Measurements from ENCODE around the gene KLF7. TPM values are rescaled to one million over a fixed set of nuclear protein-coding genes. Genes with fewer than 3 reads are reported as not detected.

The KLF7 gene
- total and polyA plus RNA-seq, 4 donors, result 4.4 to 51.8 (median 22.3) TPM

DNA sequence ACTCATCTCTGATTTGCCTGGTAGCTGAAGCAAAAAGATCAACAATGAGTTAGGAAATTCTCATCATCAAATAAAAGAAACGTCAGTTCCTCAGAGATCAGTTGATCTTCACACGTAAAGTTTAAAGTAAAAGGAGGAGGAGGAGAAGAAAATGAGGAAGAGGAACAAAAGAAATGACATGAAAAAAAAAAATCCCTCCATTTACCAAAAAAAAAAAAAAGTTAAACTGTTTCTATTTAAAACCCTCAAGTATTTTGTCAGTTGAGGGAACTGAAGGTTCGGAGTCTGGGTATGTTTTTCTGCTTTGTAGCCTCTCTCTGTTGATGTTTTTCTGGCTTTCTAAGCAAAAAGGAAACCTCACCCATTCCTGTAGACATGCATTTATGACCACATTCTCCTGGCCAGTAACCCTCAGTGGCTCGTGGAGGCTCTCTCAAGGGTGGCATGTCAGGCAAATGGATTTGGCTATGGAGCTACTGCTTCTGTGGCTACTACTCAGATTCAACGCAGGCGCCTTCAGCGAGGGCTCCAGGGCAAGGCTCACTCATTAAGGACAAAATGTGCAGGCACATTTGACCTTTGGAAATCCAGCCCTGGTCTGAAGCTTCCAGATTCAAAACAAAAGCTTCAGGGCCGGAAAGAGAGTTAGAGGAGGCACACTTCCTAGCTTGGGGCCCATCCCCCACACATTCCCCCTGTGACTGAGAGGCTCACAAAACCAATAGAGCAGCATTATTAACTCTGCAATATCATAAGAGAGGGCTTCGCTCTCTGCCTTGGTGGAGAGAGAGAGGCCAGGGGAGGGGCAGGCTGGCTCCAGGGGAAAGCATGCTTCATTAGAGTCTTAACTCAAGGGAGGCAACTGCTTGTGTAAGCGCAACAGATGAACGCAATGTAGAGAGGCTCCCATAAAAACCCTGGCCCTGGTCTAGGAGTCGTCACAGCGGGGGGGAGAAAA, 22.3 kb downstream of the KLF7 start:
- H3K4me1 ChIP-seq (ENCODE audit: control insufficient read depth in 5 of 5, insufficient read depth in 5 of 5, low read length in 5 of 5), result peaks cover 18 to 63% (median 19%) of the 10 kb centered on the region in 5 donors
- no peaks in the 10 kb centered on the region for H3K9me3 ChIP-seq (ENCODE audit: control insufficient read depth in 4 of 4, insufficient read depth in 3 of 4, low read length in 3 of 4)
- peak; percentile 82 to 88 (median 83) for DNase-seq
- H3K27ac ChIP-seq (ENCODE audit: low read depth in 1 of 2, low read length in 1 of 2), result peak overlapping the region; percentile 95 to 98
- 7 to 12% methylated on average over 13 of the region's 13 CpGs for WGBS, 2 donors
- peak; percentile 54 for ATAC-seq (ENCODE audit: insufficient read depth, low FRiP score)
- H3K36me3 ChIP-seq (ENCODE audit: control insufficient read depth in 4 of 4, insufficient read depth in 4 of 4, low read length in 4 of 4), result peaks cover 0 to 1% (median 0%) of the 10 kb centered on the region in 4 donors
- TF ChIP-seq, protein P1, sequence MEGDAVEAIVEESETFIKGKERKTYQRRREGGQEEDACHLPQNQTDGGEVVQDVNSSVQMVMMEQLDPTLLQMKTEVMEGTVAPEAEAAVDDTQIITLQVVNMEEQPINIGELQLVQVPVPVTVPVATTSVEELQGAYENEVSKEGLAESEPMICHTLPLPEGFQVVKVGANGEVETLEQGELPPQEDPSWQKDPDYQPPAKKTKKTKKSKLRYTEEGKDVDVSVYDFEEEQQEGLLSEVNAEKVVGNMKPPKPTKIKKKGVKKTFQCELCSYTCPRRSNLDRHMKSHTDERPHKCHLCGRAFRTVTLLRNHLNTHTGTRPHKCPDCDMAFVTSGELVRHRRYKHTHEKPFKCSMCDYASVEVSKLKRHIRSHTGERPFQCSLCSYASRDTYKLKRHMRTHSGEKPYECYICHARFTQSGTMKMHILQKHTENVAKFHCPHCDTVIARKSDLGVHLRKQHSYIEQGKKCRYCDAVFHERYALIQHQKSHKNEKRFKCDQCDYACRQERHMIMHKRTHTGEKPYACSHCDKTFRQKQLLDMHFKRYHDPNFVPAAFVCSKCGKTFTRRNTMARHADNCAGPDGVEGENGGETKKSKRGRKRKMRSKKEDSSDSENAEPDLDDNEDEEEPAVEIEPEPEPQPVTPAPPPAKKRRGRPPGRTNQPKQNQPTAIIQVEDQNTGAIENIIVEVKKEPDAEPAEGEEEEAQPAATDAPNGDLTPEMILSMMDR (IDR thresholded peaks at IDR 0.05; ENCODE audit: control extremely low read depth, extremely low read depth), result no peak
- no peaks in the 10 kb centered on the region for H3K27me3 ChIP-seq (ENCODE audit: control insufficient read depth in 3 of 3, insufficient read depth in 3 of 3, low read length in 2 of 3)
- peak overlapping the region in 1 of 2 donors; percentile 66 for H3K9ac ChIP-seq (ENCODE audit: insufficient read depth in 1 of 2, low read length in 2 of 2)
- no peak overlapping the region for H3K4me3 ChIP-seq

DNA sequence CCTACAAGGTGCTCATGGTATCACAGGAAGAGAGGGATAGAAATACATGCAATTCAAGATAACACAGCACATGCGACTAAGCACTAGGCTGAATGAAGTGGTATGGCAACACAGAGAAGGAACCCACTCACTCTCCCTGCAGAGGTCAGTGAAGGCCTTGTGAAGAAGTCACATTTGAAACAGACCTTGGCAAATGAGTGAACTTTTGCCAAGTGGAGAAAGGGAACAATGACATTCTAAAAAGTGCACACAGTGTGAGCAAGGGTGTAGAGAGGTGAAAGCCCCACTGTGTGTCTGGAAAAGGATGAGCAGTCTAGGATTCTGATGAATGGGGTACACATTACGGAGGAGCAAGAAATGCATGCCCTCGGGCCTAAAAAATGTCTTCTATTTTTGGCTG, 23.3 kb downstream of the KLF7 start:
- Histone ChIP-seq H3K4me3 (no peak overlapping the region), H3K27ac (ENCODE audit: low read depth in 1 of 2, low read length in 1 of 2) (peak overlapping the region; percentile 92 to 95), H3K9ac (ENCODE audit: insufficient read depth in 1 of 2, low read length in 2 of 2) (no peak overlapping the region), H3K4me1 (ENCODE audit: control insufficient read depth in 5 of 5, insufficient read depth in 5 of 5, low read length in 5 of 5) (peaks cover 18 to 62% (median 19%) of the 10 kb centered on the region in 5 donors), H3K36me3 (ENCODE audit: control insufficient read depth in 4 of 4, insufficient read depth in 4 of 4, low read length in 4 of 4) (peaks cover 0 to 1% (median 0%) of the 10 kb centered on the region in 4 donors), H3K9me3 (ENCODE audit: control insufficient read depth in 4 of 4, insufficient read depth in 3 of 4, low read length in 3 of 4) (no peaks in the 10 kb centered on the region), H3K27me3 (ENCODE audit: control insufficient read depth in 3 of 3, insufficient read depth in 3 of 3, low read length in 2 of 3) (no peaks in the 10 kb centered on the region)
- ATAC-seq (ENCODE audit: insufficient read depth, low FRiP score) (peak; percentile 37), DNase-seq (peak in 1 of 3 donors; percentile 42)
- WGBS, 2 donors, result 37 to 44% methylated on average over 3 of the region's 3 CpGs
- TF ChIP-seq, protein P1 (IDR thresholded peaks at IDR 0.05; ENCODE audit: control extremely low read depth, extremely low read depth), result no peak

DNA sequence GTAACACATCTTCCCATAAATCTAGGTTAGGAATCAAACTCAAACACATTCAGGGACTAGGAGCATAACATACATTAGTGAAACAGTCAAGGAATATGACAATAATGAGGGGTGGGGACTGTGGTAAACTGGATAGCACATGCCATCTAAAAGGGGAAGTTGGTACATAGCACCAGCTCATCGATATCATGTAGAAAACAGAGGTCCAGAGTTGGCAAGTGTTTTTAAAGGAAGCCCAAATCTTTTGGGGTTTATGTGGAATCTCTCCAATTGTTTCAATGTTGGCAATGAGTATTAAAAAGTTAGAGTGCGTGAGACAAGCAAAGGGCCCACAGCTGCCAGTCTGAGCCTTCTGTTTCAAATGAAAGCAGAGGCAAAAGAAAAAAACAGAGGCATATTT, 24.4 kb downstream of the KLF7 start:
- peaks cover 17 to 69% (median 18%) of the 10 kb centered on the region in 5 donors for H3K4me1 ChIP-seq (ENCODE audit: control insufficient read depth in 5 of 5, insufficient read depth in 5 of 5, low read length in 5 of 5)
- H3K27me3 ChIP-seq (ENCODE audit: control insufficient read depth in 3 of 3, insufficient read depth in 3 of 3, low read length in 2 of 3), result no peaks in the 10 kb centered on the region
- 31 to 55% methylated on average over 2 of the region's 2 CpGs for WGBS, 2 donors
- ATAC-seq (ENCODE audit: insufficient read depth, low FRiP score) (no peak), DNase-seq (no peak)
- H3K9me3 ChIP-seq (ENCODE audit: control insufficient read depth in 4 of 4, insufficient read depth in 3 of 4, low read length in 3 of 4), result no peaks in the 10 kb centered on the region
- TF ChIP-seq, protein P1 (IDR thresholded peaks at IDR 0.05; ENCODE audit: control extremely low read depth, extremely low read depth), result no peak
- no peak overlapping the region for H3K4me3 ChIP-seq
- H3K9ac ChIP-seq (ENCODE audit: insufficient read depth in 1 of 2, low read length in 2 of 2), result no peak overlapping the region
- H3K27ac ChIP-seq (ENCODE audit: low read depth in 1 of 2, low read length in 1 of 2), result peak overlapping the region; percentile 90 to 95
- H3K36me3 ChIP-seq (ENCODE audit: control insufficient read depth in 4 of 4, insufficient read depth in 4 of 4, low read length in 4 of 4), result peaks cover 0 to 1% (median 0%) of the 10 kb centered on the region in 4 donors
